Suppressor macrophage treated with lipopolysaccharide for 4 hours (primary cell): ENCODE data around the gene CA14.
"Not testable (repeated sequence)": the region's sequence is repeated elsewhere in the genome, so short reads cannot be mapped to it uniquely, and the experiment has no call there.

Source experiments
- DNase-seq: peaks from one replicate; pipeline ENCODE4 v3.0.0-alpha.2; 2020

The CA14 gene

DNA sequence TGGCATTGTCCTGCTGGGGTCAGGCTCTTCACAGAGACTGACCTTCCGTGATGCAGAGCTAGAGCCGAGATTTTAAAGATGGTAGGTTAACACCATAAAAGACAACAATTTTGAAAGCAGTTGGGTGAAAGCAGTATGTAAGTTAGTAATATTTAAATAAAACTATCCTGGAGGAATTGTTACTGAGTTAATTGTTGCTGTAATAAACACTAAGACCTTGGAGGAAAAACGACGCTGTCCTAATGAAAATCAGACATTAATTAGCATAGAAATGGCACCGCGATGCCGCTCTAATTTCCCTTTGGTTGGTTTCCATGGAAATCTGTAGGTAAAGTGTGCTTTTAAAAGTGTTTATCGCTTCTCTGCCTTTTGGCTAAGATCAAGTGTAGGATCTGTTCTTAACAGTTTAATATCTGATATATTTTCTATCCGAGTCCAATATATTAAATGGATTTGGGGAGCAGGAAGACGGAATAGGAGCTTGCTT is 20.9 kb upstream of the CA14 start:
- DNase-seq = no peak

DNA sequence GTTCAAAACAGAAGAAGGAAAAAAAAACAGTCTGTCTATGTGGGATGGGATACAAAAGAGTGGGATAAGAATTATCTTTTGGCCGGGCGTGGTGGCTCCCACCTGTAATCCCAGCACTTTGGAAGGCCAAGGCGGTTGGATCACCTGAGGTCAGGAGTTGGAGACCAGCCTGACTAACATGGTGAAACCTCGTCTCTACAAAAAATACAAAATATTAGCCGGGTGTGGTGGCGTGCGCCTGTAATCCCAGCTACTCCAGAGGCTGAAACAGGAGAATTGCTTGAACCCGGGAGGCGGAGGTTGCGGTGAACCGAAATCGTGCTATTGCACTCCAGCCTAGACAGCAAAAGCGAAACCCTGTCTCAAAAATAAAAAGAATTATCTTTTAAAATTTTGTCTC is 20.4 kb upstream of the CA14 start:
- not testable (repeated sequence) for DNase-seq

DNA sequence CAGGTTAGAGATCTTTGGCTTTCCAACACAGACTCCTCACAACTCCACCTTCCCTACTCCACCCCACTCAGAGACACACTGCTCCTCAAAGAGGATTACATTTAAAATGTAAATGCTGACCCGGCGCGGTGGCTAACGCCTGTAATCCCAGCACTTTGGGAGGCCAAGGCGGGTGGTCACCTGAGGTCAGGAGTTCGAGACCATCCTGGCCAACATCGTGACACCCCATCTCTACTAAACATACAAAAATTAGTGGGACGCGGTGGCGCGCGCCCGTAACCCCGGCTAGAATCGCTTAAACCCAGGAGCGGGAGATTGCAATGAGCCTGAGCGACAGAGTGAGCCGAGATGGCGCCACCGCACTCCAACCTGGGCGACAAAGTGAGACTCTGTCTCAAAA is 19.8 kb upstream of the CA14 start:
- DNase-seq = no peak

DNA sequence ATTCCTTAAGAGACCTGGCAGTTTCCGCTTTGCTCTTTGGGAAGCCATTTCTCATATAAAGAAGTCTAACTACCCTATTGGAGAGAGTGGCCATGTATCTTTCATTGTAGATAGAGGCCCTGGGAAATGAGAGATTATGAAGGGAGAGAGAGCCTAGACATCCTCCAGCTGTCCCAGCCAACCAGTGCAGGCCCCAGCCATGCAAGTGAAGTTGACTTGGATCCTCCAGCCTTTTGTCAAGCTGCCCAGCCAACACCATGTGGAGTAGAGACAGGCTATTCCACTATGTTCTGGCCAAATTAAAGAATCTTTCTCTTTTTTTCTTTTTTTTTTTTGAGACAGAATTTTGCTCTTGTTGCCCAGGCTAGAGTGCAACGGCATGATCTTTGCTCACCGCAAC is 14.6 kb upstream of the CA14 start:
- DNase-seq = no peak

DNA sequence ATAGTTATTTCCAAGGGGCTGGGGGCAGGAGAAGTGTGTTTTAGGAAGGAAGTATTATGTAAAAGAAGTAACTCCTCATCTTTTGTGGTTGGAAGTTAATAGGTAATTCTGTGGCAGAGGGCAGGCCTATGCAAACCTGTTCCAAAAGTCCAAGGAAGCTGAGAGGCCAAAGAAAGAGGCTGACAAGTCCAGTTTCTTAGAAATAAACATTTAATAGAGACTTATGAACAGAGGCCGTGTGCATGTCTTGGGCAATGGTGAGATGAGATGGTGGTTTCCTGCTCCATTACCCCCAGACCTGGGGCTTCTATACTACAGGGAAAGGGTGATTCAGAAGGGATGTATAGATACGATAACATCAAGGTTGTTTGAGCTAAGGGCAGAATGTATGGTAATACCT is 7.6 kb upstream of the CA14 start:
- DNase-seq = no peak

DNA sequence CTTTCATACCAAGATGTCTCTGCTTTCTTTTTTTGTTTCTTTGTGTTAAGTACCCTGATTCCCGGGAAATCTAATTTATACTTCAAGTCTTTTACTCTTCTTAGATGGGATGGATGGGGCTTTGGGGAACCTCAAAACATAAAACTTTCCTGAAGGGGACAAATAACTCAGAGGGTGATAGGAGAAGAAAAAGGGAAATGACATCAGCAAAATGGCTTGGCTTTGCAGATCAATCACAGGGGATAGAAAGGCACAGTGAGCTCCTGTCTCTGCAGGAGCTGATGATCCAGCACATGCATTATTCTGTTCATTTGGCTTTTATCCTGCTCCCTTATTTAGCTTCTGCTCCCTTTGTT is 1.4 kb upstream of the CA14 start:
- DNase-seq = no peak

DNA sequence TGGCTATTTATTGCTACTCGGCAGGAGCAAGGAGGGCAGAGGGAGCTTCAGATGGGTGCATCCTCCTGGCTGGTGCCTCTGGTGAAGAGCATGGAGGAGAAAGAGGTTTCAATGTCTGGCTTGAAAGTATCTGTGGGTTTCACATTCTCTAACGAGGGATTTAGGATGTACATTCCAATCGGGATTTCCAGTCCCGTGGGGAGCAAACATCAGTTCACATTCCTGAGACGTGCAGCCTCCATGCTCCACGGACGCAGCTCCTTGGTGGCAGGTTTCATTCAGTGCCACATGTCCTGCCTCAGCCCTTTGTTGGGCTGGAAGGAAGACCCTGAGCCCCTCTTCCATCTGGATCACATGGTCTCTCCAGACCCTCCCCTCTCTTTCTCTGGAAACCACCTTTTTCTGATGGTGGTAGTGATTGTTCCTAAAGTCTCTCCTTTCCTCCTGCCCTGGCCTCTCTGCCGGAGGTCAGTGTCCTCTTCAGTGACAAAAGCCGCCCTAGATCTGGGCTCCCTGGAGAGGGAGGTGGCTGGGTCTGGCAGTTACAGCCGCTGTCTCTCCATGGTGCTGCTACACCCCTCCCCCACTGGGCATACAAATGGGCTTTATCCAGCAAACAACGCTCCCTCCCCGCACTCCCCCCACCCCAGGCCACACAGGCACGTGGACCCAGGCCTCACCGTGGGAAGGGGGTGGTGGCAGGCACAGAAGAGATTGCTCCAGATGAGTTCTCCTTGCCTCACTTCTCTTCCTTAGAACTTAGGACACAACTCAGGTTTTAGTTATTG is 826 bp upstream of the CA14 start:
- no peak for DNase-seq

DNA sequence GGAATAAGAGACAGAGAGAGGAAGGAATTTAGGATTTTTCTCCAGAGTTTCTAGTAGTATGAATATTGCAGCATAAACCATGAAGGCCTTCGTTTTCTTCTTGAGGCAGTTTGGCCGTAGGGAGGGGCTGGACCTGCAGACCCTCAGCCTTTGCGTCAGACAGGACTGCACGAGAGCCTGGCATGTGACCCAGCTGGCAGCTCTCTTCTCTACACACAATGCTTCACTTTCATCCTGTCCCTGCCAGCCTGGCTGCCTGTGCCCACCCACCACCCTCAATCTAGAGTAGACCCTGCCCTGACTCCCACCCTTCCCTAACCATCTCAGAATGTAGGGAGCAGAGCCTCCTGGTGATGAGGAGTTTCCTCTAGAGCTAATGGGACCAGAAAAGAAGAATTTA is 1.6 kb downstream of the CA14 start:
- DNase-seq = no peak

DNA sequence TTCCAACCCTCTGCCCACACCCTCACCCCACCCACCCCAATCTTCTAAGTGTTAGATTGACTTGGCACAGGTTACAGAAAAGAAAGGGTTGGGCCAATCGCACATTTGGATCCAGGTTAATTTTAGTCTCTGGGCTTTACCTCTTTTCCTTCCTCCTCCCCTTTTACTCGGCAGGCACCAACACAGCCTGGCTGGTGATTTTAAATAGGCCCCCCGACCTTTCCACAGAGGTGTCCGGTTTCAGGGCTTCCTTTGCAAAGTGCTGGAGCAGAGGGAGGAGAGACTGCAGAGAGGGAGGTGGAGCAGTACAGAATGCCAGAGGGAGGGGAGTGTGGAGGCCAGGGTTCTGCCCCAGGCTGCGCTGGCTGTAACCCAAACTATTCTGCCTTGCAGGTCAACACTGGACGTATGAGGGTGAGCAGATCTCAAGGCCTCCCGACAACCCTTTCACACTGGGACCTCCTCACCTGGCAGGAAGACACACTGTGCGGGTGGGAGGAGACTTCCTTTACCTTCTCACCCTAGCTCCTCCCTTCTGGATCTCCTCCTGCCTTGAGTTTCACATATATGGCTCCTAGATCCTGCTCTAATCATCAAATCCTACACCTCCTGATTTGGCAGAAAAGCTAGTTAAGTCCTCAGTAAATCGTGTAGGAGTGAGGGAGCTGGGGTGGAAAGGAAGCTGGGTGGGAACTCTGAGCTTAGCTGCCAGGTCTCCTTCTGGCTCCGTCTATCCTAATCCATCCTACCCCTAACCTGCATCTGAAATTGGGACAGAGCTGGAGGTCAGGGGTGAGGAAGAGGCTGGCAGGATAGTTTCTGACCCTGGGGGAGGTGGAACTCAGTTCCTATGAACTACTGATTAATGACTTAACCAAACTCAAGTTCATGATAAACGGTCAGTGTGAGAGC is 2.4 kb downstream of the CA14 start:
- no peak for DNase-seq

DNA sequence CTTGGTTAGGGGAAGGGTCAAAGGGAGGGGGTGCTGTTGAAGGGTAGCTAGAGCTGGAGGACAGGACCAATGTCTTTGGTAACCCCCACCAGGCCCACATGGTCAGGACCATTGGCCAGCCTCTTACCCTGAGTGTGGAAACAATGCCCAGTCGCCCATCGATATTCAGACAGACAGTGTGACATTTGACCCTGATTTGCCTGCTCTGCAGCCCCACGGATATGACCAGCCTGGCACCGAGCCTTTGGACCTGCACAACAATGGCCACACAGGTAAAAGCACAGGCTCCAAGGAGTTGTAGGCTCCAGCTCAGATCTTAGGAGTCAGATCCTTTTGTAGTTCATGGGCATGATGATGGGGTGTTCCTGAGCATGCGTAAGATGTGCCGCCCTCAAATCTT is 3.8 kb downstream of the CA14 start:
- no peak for DNase-seq

DNA sequence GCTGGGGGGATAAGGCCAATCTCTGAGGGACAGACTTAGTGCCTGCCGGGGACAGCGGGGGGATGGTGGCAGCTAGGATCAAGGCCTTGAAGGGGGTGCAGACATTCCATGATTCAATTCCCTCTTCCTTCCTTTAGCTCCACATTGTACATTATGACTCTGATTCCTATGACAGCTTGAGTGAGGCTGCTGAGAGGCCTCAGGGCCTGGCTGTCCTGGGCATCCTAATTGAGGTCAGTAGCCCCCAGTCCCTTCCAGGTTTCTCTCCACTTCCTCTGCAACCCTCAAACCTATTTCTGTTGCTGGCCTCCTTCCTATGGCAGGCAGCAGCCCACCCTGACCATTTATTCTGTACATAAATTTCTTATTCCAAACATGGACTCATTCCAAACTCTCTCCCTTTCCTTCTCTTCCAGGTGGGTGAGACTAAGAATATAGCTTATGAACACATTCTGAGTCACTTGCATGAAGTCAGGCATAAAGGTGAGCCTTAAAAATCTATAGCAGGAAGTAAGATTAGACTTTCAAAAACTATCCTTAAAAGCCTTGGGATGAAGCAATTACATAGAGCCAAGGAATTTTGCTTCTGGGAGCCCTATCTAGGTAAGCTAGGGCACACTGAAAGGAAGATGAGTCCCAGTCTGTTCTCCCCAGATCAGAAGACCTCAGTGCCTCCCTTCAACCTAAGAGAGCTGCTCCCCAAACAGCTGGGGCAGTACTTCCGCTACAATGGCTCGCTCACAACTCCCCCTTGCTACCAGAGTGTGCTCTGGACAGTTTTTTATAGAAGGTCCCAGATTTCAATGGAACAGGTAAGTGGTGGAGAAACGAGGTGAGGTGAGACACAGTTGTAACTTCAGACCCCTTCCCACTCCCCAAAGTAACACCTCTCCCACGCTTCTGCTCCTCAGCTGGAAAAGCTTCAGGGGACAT is 5.1 kb downstream of the CA14 start:
- no peak for DNase-seq

DNA sequence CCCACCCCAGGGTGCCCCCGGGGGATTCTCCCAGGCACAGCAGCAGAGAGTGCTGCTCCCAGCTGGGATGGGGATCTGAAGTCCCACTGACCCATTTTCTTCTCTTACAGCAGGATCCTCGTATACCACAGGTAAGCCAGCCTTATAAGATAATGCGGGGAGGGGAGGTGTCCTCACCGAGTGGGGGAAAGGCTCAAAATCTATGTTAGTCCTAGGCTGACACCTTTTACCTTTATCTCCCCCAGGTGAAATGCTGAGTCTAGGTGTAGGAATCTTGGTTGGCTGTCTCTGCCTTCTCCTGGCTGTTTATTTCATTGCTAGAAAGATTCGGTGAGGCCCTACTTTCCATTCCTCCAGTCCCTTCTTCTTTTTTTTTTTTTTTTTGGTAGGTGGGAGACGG is 6.0 kb downstream of the CA14 start:
- DNase-seq = no peak

DNA sequence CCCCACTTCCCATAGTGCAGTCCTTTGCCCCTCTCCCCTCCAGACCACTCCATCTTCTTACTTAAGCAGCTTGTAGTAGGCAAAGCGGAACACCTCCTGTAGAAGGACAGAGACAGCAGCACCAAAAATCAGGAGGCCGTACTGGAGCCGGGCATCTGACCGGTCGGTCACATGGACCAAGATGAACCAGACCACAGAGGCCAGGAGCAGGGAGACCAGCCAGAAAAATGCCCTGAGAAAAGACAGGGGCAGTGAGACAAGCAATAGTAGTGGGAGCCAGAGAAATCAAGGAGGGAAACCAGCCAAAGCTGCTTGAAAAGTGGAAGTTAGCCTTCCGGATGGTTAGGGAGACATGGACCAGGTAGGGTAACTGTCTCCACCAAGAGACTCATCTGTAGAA is 10.3 kb downstream of the CA14 start:
- DNase-seq = no peak

DNA sequence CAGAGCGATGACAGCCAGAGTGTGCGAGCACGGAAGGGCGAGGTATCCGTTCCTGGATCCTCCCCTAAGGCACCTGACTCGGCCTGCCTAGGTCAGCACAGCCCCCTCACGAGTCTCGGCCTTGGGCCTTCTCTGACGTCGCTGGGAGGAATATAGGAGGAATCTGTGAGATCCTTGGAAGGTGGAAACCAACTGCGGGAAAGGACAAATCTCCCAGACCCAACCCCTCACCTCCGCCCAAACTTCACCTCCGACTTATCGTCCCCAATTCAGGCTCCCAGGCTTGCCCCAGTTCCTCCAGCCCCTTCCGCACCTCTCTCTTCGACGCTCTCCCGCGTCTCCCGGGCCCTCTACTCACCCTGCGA is 10.7 kb downstream of the CA14 start:
- peak; percentile 57 for DNase-seq

DNA sequence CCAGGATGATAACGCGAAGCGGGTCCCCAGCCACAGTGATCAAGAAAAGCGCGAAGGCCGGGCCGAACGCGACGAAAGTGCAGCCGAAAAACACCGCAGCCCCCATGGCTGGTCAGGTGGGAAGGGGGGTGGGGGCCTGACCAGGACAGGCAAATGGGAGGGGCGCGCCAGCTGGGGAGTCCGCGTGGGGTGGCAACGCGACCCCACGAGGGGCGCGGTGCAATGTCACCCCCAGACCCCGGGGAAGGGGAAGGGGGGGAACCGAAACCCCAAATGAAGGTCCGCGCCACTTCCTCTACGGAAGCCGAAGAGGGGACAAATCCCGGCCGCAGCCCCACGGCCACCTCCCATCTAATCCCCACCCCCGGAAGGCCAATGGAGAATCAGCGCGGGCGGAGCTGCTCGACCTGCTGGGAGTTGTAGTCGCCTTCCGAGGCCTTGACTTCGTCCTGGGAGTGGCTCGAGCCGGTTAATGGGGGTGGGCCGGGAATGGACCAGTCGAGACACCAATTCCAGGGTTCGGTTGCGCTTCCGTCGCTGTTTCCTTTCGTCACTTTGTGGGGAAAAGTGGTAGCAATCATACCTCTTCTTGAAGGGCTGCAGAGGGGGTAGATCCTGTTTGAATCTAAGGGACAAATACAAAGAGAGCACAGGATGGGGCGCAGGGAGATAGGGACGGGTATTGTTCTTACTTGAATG is 11.3 kb downstream of the CA14 start, which contains the start of gene APH1A:
TSS of gene APH1A (minus strand) at position 312 of the 699 bp plus-strand sequence. CDS start at position 106, 206 bp downstream.
- peak; percentile 98 for DNase-seq

DNA sequence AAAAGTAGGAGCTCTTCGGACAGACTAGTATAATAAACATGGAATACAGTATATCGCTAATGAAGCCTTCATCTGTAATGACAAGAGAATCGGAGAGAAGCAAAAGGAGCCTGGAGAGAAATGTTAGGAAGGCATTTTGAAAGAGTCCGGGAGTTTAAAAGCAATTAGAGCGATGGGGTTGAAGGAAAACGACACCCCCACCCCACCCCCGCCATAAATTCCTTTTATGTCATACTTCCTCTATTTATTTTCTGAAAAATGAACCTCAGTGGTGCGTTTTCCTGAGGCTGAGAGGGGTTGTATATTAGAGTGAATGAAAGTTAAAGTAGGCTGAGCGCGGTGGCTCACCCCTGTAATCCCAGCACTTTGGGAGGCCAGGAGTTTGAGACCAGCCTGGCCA is 11.9 kb downstream of the CA14 start:
- DNase-seq = peak; percentile 47

DNA sequence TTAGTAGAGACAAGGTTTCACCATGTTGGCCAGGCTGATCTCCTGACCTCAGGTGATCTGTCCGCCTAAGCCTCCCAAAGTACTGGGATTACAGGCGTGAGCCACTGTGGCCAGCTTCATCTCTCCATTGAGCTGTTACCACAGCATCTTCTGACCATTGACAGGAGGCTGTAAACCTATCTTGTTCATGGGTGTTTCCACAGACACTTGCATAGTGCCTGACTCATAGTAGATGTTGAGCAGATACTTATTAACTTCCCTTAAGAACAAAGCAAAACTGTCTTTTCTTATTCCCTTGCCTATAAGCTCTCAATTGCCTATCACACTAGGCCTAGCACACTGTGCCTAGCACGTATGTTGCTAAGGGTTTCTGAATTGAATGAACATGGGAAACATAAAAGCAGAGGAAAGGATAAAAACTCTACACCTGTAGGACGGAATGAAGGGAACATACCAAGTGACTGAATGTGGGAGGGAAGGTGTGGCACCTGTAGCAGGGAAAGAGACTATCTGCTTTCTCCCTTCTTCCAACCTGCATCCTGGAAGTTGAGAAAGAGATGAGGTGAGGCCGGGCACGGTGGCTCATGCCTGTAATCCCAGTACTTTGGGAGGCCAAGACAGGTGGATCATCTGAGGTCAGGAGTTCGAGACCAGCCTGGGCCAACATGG is 13.9 kb downstream of the CA14 start:
- peak; percentile 57 for DNase-seq

DNA sequence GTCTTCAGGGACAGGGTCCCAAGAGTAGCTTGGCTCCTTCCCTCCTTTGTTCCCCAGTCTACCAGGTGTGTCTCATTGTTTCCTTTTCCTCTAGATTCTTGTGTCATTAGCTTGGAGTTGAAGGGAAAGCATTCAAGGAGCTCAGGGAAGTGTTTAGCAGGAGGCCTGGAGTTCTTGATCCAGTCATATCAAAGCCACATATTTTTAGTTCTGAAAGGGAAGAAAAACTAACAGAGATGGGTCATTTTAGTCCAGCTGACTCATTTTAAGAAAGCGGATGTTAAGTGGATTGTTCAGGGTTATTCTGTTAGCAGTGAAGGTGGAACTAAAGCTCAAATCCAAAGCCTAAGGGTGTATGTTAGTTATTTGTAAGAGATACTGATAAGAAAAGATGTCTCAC is 15.7 kb downstream of the CA14 start:
- DNase-seq = peak; percentile 63

DNA sequence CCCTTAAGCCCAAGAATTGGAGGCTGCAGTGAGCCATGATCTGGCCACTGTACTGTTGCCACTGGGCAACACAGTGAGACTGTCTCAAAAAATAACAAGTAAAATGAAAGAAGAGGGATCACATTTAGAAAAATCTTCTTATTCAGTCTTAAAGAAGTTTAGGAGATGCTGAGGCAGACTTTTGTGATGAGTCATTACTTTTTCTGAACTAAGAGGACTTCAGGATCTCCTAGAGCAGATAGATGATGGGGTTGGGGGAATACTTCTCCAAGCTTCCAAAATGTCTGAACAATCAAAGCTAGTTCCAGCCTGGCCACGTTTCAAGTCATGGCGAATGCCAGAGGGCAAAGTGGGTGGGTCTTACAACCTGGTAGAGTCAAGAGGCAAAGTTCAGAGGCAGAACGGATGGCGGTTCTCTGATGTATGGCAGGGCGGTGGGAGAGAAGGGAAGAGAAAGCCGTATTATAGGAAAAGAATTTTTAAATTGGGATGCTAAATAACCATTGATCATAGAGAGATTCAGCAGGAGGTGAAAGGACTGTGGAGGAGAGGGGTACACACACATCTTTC is 22.6 kb downstream of the CA14 start:
- DNase-seq = no peak

DNA sequence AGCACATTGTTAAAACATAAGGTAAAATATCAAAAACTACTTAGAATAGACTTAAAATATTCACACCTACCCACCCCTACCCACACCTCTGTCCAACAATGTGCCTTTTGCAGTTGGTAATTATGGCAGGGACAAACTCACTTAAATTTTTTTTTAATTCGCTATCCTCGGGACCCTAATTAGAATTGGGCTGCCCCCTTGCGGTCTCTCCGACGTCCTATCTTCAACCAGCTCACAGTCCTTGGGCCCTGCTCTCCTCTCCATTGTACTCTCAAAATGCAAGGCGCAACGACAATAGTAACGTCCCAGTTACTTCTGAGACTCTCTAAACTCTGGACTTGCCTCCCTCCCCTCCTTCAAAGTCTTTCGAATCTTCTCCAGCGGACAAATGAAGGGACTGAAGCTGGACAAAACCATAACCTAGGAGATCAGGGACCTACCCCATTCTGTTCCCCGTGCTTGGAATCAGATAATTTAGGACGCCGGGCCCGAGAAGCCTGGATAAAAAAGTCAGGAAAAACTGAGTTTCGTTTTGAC is 23.7 kb downstream of the CA14 start:
- DNase-seq = peak; percentile 78
